HG02884 (cell line): ENCODE measurements around the gene RBM38.

Experiments
- ATAC-seq: cut with Tn5 transposase; IDR thresholded peaks from one replicate; pipeline ENCODE4 v1.9.1; 2021; ENCODE audit warnings: mild to moderate bottlenecking, moderate library complexity; ENCODE audit not compliant: unreplicated experiment

Gene RBM38

GRCh38 chr20:57374343-57374930, 16.8 kb upstream of the RBM38 start:
- no peak for ATAC-seq

GRCh38 chr20:57374931-57375651, 16.1 kb upstream of the RBM38 start:
- no peak for ATAC-seq

- no peak for ATAC-seq
These were observed 15.5 kb upstream of the RBM38 start for GRCh38 chr20:57375652-57376230.

- ATAC-seq: no peak
These were observed 13.8 kb upstream of the RBM38 start for GRCh38 chr20:57377350-57377749.

- no peak for ATAC-seq
These were observed 13.1 kb upstream of the RBM38 start for GRCh38 chr20:57378107-57378506.

GRCh38 chr20:57378646-57379262, 12.4 kb upstream of the RBM38 start:
- no peak for ATAC-seq

GRCh38 chr20:57379263-57379647, 11.9 kb upstream of the RBM38 start:
- no peak for ATAC-seq

GRCh38 chr20:57380081-57380750, 11.0 kb upstream of the RBM38 start:
- ATAC-seq: no peak

GRCh38 chr20:57381596-57382503, 9.3 kb upstream of the RBM38 start:
- no peak for ATAC-seq

- ATAC-seq: no peak
These were observed 8.7 kb upstream of the RBM38 start for GRCh38 chr20:57382516-57382915.

- no peak for ATAC-seq
These were observed 7.5 kb upstream of the RBM38 start for GRCh38 chr20:57383447-57384347.

GRCh38 chr20:57384486-57384885, 6.7 kb upstream of the RBM38 start:
- no peak for ATAC-seq

GRCh38 chr20:57384953-57385761, 6.0 kb upstream of the RBM38 start:
- ATAC-seq: no peak

- no peak for ATAC-seq
These were observed 5.3 kb upstream of the RBM38 start for GRCh38 chr20:57385940-57386339.

- no peak for ATAC-seq
These were observed 4.4 kb upstream of the RBM38 start for GRCh38 chr20:57386762-57387161.

GRCh38 chr20:57387463-57387862, 3.7 kb upstream of the RBM38 start:
- ATAC-seq: no peak

GRCh38 chr20:57387945-57388371, 3.2 kb upstream of the RBM38 start:
- ATAC-seq: no peak

- no peak for ATAC-seq
These were observed 2.1 kb upstream of the RBM38 start for GRCh38 chr20:57388953-57389694.
